Stimulated activated CD8-positive, alpha-beta memory T cell treated with anti-CD3 and anti-CD28 coated beads, Interleukin-7, amount 100 ng/mL, for 4 hours (primary cell): Measurements from ENCODE around the gene DLG2.
"Not testable (repeated sequence)": the region's sequence is repeated elsewhere in the genome, so short reads cannot be mapped to it uniquely, and the experiment has no call there.

ENCODE experiments used
- DNase-seq, 2 donors: peaks; one replicate each; pipeline ENCODE4 v3.0.0-alpha.2; 2020; ENCODE audit warnings: low read depth in 2 of 2

DLG2 gene

GRCh38 chr11:85236211-85236610, 390.9 kb downstream of the DLG2 start:
- no peak for DNase-seq

- DNase-seq: no peak
These were observed 394.6 kb downstream of the DLG2 start for GRCh38 chr11:85232559-85232958.

DNA sequence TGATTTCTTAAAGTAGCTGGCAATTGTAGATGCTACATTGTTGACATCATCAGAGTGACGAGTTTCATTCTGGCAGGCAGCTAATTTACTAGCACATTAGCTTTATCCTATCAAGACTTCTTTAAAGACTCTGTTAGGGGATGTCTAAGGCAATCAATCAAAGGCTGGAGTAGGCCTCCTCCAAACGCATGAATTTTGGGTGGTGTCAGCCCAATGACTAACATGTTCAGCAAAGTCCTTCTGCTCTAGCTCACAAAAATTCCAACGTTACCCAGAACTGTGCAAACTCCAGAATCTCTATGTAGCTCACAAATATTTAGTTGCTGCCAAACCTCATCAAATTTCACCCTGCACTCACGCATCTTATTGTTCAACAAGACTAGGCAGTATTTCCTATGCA, 395.6 kb downstream of the DLG2 start:
- DNase-seq: no peak

- not testable (repeated sequence) for DNase-seq
These were observed 397.4 kb downstream of the DLG2 start for GRCh38 chr11:85229723-85230122.

DNA sequence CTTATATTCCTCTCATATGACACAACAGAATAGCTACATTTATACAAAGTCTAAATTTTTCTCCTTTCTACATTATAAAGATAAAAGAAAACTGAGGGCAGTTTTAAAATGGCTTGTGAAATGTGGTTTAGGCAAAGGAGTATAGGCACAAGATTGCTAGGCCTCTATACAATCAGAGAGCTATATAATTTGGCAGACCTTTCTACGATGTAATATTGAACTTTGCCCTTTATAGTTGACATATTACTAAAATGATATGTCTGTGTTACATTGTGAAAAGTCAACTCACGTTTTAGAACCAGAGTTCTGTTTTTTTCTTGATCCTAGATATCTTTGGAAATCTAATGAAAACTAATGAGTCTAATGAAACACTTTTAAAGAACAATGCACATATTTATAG, 430.2 kb downstream of the DLG2 start:
- no peak for DNase-seq

GRCh38 chr11:85195934-85196333, 431.2 kb downstream of the DLG2 start:
- no peak for DNase-seq

- no peak for DNase-seq
These were observed 439.2 kb downstream of the DLG2 start for GRCh38 chr11:85187992-85188391.

DNA sequence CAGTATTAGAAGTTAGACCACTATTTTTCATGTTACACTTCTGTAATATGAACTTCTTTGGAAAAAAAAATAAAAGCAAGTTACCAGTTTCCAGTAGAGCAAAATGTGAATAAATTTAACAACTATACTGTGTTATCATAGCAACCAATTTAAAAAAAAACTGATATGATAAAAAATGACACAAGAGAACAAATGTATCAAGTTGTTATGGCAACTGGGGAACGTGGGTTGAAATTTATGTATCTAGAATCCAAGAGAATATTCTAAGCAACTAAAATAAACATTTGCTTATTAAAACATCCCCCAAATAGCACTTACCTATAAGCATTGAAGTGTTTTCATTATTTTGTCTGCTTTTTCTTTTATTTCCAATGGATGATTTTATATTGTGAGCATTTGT, 442.4 kb downstream of the DLG2 start:
- no peak for DNase-seq

DNA sequence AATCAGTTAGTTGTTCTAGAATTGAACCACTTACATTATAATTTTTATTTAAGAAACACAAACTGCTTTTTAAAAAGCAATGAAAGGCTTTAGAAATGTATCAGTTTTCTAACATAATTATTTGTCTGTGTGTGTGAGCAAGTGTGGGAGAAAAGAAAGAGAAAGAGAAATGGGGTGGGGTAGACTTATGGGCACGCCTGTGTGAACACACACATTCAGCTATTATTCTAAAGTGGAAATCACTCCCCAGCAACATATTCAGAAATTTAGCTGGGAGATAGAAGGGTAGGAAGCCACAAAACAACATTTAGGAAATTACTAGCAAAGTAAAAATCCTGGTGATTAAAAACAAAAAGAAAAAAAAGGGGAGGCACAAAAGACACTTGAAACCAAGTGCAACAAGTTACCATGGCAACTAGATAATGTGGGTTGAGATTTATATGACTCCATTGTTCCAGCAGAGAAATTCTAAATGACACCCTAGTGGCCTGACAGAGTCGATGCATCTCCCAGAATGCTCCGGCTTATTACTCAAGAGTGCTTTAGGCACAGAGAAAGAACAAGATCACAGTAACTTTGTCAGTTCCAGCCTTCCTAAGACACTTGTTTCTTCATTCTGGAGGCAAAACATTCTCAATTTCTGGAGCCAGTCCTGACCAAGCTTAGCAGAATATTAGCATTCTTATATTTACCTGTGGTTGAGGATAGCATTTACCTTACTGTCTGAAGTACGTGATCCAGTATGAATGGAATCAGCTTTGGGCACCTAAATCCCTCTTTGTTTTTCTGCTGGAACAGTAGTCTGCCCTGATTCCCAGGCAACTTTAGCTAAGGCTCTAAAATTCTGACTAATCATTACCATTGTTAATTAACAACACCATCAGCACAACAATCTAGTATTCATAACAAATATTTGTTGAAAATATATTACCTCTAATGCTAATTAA, 444.4 kb downstream of the DLG2 start:
- DNase-seq: no peak

GRCh38 chr11:85180528-85180927, 446.6 kb downstream of the DLG2 start:
- no peak for DNase-seq

DNA sequence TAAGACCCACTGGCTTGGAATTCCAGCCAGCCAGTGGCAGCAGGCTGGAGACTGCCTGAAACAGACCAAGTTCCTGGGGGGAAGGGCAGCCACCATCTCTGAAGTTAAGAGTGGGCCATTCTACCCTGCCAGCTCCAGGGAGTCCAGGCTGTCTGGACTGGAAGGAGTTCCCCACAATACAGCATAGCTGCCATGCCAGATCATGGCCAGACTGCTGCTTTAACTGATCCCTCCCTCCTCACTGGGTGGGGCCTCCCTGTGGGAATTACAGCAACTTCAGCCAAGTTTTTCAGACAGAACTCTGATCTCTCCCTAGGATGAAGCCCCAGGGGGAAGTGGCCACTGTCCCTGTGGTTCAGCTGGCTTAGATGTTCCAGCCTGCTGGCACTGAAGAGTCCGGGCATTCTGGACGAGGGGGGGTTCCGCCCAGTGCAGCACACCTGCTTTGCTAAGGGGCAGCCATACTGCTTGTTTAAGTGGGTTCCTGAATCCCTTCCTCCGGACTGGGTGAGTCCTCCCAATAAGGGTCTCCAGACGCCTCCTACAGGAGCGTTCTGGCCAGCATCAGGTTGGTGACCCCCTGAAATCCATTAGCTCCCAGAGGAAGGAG, 455.4 kb downstream of the DLG2 start:
- DNase-seq: no peak

DNA sequence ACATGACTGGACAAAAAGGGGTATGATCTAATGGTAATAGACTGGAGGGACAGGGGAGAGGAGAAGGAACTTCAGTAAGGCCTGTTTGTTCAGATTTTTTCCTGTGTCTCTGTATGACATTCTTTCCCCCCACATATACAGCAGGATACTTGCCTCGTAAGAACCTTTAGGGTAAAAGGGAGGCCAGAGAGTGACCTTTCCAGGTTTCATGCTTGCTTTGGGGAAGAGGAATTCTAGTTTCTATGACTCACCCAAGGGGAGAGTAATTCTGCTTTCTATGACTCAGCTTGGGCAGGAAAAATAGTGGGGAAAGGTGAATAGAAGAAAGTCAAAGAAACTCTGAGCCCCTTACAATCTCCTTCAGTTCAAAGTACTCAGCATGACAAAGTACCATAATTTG, 457.0 kb downstream of the DLG2 start:
- DNase-seq: no peak

DNA sequence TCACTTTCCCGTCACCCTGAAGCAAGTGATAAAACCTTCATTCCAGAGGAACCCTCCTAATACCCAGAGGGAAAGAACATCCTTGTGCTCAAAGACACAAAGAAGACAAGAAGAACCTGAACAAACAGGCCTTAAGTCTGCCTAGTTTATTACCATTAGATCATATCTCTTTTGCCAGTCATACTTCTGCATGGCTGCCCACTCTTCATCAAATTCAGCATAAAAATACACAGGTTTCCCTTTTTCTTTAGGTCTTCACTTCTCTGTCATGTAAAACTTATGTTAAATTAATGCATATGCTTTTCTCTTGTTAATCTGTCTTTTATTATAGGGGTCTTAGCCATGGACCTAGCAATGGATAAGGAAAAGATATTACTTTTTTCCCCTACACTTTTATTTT, 459.7 kb downstream of the DLG2 start:
- no peak for DNase-seq

GRCh38 chr11:85167038-85167437, 460.1 kb downstream of the DLG2 start:
- no peak for DNase-seq

DNA sequence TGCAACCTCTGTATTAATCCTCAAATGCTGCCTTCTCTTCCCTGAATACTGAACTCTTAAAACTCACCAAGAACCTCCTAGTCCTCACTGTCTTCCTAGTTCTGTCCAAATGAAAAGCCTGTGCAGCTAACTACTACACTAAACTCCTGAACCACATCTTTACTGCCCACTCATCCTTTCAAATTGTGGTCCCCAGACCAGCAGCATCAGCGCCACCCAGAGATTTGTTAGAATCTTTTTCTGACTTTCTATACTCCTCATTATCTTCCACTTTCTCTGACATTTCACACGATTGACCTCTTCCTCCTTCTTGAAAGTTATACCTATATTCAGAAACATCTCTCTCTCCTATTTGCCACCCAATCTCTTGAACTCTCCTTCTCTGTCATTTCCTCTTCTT, 461.3 kb downstream of the DLG2 start:
- DNase-seq: no peak

DNA sequence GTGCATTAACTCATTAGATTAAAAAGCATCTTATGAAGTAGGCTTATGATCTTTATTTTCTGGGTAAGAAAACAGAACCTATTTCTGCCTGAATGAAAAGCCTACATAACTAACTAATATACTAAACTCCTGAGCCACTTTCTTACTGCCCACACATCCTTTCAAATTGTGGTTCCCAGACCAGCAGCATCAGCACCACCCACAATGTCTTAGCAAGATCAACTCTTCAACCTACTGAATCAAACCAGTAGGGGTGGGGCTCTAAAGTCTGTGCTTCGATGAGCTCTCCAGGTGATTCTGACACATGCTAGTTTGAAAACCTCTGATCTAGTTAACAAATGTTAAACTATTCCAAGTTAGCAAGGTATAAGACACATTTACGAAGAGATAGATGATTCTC, 462.4 kb downstream of the DLG2 start:
- DNase-seq: no peak

- no peak for DNase-seq
These were observed 472.9 kb downstream of the DLG2 start for GRCh38 chr11:85154294-85154693.

- no peak for DNase-seq
These were observed 489.5 kb downstream of the DLG2 start for GRCh38 chr11:85137597-85137996.

GRCh38 chr11:85133636-85134035, 493.5 kb downstream of the DLG2 start:
- no peak for DNase-seq

DNA sequence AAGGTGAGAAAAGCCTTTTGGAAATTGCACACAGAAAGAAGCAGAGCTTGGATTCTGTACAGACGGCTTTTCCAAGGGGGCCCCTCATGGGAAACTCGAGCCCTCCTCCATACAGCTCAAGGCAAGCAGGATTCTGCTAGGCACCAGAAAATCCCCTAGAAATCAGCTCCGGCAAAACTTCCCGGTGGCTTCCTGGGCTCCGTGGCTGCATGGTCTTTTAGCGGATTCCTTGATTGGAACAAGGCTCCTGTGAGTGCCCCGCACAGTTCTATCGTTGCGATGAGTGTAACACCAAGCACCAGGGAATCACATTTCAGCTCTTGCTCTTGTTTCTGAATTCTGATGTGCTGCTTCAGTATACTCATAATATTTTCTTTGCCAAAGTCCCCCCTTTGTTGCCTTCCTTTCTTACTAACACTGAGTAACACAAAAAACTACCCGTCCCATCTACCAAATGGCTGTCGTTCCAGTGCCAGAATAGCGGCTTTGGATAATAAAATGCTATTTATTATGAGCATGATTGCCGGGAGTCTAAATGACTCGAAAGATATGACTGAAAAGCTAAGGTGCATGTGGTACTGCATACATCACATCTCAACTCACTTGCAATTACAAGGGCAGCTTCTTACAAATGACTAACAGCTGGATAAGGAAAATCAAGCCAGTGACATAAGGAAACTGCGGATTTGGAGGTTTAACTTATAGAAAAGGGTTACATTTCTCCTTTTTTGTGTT, 494.1 kb downstream of the DLG2 start:
- DNase-seq: no peak

- no peak for DNase-seq
These were observed 499.8 kb downstream of the DLG2 start for GRCh38 chr11:85127349-85127748.

GRCh38 chr11:85123752-85124231, 503.4 kb downstream of the DLG2 start:
- no peak for DNase-seq
